ENCODE data around the gene EXTL2. TPM values are rescaled to one million over a fixed set of nuclear protein-coding genes. Genes with fewer than 3 reads are reported as not detected.
"Not testable (repeated sequence)": the region's sequence is repeated elsewhere in the genome, so short reads cannot be mapped to it uniquely, and the experiment has no call there.

EXTL2 gene
- total RNA-seq, 1 donor from 2014 or later = 20.4 TPM

DNA sequence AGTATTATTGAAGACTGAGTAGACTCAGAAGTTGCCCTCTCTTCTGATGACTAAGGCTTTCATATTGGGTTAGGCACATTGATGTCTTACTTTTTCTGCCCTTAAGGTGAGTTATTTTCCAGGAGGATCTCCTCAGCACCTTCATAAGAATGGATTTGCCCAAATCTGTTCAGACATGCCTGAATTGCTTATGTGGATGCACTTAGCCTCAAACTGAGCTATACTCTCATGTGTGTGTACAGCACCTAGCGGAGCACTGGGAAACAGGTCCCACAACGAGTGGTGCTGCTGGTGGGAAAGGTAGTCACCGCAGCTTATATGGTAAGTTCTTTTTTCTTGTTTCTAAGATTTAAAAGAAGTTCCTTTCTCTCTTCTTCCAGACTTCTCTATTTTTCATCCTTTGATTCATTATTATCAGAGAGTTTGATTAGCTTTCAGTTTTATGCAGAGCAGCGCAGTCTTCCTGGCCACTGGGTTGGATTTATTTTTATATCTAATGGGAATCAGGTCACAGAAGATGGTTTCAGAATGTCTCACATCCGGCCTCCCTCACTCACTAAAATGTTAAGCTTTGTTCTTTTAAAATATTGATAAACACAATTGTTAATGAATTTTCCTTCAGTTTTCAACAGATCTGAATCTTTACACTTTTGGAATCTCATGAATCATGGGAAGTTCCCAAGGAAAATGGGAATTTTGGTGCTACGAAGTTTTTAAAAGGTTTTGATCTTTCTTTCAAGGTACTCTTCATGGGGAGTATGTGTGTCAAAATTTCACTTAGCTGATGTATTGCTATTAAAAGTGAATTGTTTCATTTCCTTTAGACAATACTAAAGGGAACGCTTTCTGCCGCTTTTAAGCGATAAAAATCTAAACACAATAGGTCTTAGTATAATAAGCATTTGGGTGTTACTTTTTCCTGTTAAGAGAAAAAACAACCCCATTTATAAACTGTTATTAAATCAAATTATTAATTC is 58.5 kb downstream of the EXTL2 start:
- Histone ChIP-seq H3K4me1 (ENCODE audit: control insufficient read depth in 3 of 3, insufficient read depth in 3 of 3, low read length in 3 of 3) (no peaks in the 10 kb centered on the region), H3K4me3 (ENCODE audit: low read length in 3 of 3) (no peak overlapping the region), H3K9ac (ENCODE audit: low read depth in 1 of 3, low read length in 3 of 3) (no peak overlapping the region), H3K27me3 (ENCODE audit: control insufficient read depth in 3 of 3, insufficient read depth in 3 of 3, low read length in 3 of 3) (no peaks in the 10 kb centered on the region), H3K36me3 (ENCODE audit: control insufficient read depth in 3 of 3, insufficient read depth in 3 of 3, low read length in 3 of 3) (no peaks in the 10 kb centered on the region), H3K27ac (ENCODE audit: low read depth, low read length) (no peak overlapping the region), H3K9me3 (ENCODE audit: control insufficient read depth in 3 of 3, low read length in 3 of 3) (no peaks in the 10 kb centered on the region)

DNA sequence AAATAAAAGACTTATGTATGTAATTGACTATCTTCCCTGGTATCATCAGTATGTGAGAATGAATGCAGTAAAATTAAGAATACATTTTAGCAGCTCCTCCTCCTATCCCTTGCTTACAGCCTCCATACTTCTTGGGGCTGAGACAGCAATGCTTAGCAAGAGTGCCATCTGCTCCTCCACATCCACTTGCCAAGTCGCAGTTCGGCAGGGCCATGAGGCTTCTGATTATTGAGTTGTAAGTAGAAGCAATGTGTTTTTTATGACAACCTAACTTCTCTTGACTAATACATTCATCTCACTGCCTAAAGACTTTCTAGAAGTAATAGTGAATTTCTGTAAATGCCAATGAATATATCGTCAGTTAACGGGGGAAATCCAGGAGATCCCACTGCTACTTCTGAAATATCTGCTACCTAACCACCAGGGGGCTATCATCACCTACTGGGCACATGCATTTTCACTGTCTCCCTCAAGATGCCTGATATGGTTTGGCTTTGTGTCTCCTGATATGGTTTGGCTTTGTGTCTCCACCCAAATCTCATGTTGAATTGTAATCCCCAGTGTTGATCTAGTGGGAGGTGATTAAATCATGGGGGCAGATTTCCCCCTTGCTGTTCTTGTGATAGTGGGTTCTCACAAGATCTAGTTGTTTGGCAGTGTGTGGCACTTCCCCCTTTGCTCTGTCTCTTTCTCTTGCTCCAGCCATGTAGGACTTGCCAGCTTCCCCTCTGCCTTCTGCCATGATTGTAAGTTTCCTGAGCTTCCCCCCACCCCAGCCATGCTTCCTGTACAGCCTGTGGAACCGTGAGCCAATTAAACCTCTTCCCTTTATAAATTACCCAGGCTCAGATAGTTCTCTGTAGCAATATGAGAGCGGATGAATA is 59.6 kb downstream of the EXTL2 start:
- no peak overlapping the region for H3K27ac ChIP-seq (ENCODE audit: low read depth, low read length)
- no peak overlapping the region for H3K9ac ChIP-seq (ENCODE audit: low read depth in 1 of 3, low read length in 3 of 3)

DNA sequence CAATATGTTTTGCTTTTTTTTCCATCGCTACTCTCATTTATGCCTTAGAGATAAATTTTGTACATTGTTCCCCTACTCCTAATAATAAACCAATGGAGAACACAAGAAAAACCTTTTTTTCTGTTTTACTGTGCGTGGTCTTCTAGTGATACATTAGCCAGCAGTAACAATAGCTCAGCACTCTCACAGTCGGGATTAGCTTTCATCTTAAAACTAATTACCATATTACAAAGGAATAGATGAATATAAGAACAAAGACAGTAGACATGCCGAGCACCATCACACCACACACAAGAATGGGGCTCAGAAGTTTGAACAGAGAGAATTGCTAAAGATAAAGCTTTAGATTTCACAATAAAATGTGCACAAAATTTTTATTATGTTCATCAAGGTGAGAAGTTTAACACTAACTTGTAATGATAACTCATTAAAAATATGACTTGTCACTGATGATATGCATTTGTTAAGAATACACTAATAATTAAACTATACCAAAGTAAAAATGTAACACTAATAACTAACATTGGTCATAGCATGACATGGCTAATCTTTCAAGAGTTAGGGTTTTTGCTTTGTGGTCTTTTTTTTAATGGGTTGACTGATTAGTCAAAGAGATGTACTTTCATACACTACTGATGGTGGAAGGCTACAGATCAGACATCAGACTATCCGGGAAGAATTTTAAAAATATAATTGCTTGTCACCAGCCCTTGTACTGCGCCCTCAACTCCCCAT is 61.8 kb downstream of the EXTL2 start:
- no peak overlapping the region for H3K27ac ChIP-seq (ENCODE audit: low read depth, low read length)
- no peaks in the 10 kb centered on the region for H3K4me1 ChIP-seq (ENCODE audit: control insufficient read depth in 3 of 3, insufficient read depth in 3 of 3, low read length in 3 of 3)
- no peak overlapping the region for H3K4me3 ChIP-seq (ENCODE audit: low read length in 3 of 3)
- no peaks in the 10 kb centered on the region for H3K9me3 ChIP-seq (ENCODE audit: control insufficient read depth in 3 of 3, low read length in 3 of 3)
- no peaks in the 10 kb centered on the region for H3K36me3 ChIP-seq (ENCODE audit: control insufficient read depth in 3 of 3, insufficient read depth in 3 of 3, low read length in 3 of 3)
- no peak overlapping the region for H3K9ac ChIP-seq (ENCODE audit: low read depth in 1 of 3, low read length in 3 of 3)
- no peaks in the 10 kb centered on the region for H3K27me3 ChIP-seq (ENCODE audit: control insufficient read depth in 3 of 3, insufficient read depth in 3 of 3, low read length in 3 of 3)

More for the DNA sequence above, 59.6 kb downstream of the EXTL2 start:
- Histone ChIP-seq H3K4me1 (ENCODE audit: control insufficient read depth in 3 of 3, insufficient read depth in 3 of 3, low read length in 3 of 3) (no peaks in the 10 kb centered on the region), H3K9me3 (ENCODE audit: control insufficient read depth in 3 of 3, low read length in 3 of 3) (no peaks in the 10 kb centered on the region), H3K4me3 (ENCODE audit: low read length in 3 of 3) (no peak overlapping the region), H3K36me3 (ENCODE audit: control insufficient read depth in 3 of 3, insufficient read depth in 3 of 3, low read length in 3 of 3) (no peaks in the 10 kb centered on the region), H3K27me3 (ENCODE audit: control insufficient read depth in 3 of 3, insufficient read depth in 3 of 3, low read length in 3 of 3) (no peaks in the 10 kb centered on the region)

DNA sequence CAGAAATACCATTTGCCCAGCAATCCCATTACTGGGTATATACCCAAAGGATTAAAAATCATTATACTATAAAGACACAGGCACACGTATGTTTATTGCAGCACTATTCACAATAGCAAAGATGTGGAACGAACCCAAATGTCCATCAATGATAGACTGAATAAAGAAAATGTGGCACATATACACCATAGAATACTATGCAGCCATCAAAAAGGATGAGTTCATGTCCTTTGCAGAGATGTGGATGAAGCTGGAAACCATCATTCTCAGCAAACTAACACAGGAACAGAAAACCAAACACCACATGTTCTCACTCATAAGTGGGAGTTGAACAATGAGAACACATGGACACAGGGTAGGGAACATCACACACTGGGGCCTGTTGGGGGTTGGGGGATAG is 69.0 kb downstream of the EXTL2 start:
- not testable (repeated sequence) for H3K4me1 ChIP-seq (ENCODE audit: control insufficient read depth in 3 of 3, insufficient read depth in 3 of 3, low read length in 3 of 3); H3K36me3 ChIP-seq (ENCODE audit: control insufficient read depth in 3 of 3, insufficient read depth in 3 of 3, low read length in 3 of 3); H3K9ac ChIP-seq (ENCODE audit: low read depth in 1 of 3, low read length in 3 of 3); H3K4me3 ChIP-seq (ENCODE audit: low read length in 3 of 3); H3K27me3 ChIP-seq (ENCODE audit: control insufficient read depth in 3 of 3, insufficient read depth in 3 of 3, low read length in 3 of 3); H3K27ac ChIP-seq (ENCODE audit: low read depth, low read length); H3K9me3 ChIP-seq (ENCODE audit: control insufficient read depth in 3 of 3, low read length in 3 of 3)

Other genes with a start within 250 kb of the EXTL2 start
- gene VCAM1, start 175.1 kb downstream of the EXTL2 start, total RNA-seq = 26.1 TPM
- 13.0 TPM for gene SLC30A7, start 1.2 kb upstream of the EXTL2 start, total RNA-seq
- gene DPH5, start 130.9 kb upstream of the EXTL2 start, total RNA-seq = 51.1 TPM